ENCODE data around the gene ELMOD1.
A peak's percentile ranks its signal among the peaks of the same experiment; 100 is the strongest.

ELMOD1 gene

GRCh38 chr11:107702723-107703122 is 111.8 kb downstream of the ELMOD1 start:
- TF ChIP-seq ARNTL (CRISPR knock-in tag; IDR thresholded peaks at IDR 0.05; ENCODE audit: borderline replicate concordance, low read depth) (no peak), ZFP30 (CRISPR knock-in tag; IDR thresholded peaks at IDR 0.05) (no peak), ZNF565 (CRISPR knock-in tag; conservative IDR thresholded peaks at IDR 0.05; ENCODE audit: low read depth) (no peak), ZC3H10 (CRISPR knock-in tag; IDR thresholded peaks at IDR 0.05) (no peak), RARB (CRISPR knock-in tag; IDR thresholded peaks at IDR 0.05) (no peak), TSHZ2 (CRISPR knock-in tag; IDR thresholded peaks at IDR 0.05) (no peak), GLIS3 (CRISPR knock-in tag; IDR thresholded peaks at IDR 0.05) (no peak)
- no peak for ATAC-seq

DNA sequence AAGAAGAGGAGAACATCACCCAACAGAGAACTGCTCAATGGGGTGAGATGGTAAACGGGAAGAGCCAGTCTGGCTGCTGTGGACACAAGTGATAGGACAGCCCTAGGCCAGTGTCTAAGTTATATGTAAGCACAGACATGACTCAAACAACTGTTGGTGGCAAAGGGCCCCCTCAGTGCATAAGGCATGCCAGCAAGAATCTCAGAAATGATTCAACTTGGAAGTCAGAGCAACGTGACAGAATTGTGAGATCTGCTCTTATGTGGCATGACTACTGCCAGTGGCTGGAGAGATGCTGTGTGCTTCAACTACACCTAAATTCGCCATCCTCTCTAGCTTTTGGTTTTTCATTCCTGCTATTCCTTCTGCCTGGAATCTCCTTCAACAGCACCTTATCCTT is 113.5 kb downstream of the ELMOD1 start:
- peak; percentile 26; the same call in 2 of the 3 replicates for ATAC-seq
- TF ChIP-seq, protein P1, sequence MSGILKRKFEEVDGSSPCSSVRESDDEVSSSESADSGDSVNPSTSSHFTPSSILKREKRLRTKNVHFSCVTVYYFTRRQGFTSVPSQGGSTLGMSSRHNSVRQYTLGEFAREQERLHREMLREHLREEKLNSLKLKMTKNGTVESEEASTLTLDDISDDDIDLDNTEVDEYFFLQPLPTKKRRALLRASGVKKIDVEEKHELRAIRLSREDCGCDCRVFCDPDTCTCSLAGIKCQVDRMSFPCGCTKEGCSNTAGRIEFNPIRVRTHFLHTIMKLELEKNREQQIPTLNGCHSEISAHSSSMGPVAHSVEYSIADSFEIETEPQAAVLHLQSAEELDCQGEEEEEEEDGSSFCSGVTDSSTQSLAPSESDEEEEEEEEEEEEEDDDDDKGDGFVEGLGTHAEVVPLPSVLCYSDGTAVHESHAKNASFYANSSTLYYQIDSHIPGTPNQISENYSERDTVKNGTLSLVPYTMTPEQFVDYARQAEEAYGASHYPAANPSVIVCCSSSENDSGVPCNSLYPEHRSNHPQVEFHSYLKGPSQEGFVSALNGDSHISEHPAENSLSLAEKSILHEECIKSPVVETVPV (CRISPR knock-in tag; IDR thresholded peaks at IDR 0.05): no peak
- TF ChIP-seq CSDC2 (CRISPR knock-in tag; IDR thresholded peaks at IDR 0.05) (no peak), ZNF8 (CRISPR knock-in tag; IDR thresholded peaks at IDR 0.05) (no peak), TCF4 (CRISPR knock-in tag; IDR thresholded peaks at IDR 0.05; ENCODE audit: borderline replicate concordance) (no peak), ZC3H10 (CRISPR knock-in tag; IDR thresholded peaks at IDR 0.05) (no peak), ZFP30 (CRISPR knock-in tag; IDR thresholded peaks at IDR 0.05) (no peak), ESRRG (CRISPR knock-in tag; IDR thresholded peaks at IDR 0.05) (no peak), RARB (CRISPR knock-in tag; IDR thresholded peaks at IDR 0.05) (no peak), SNAI2 (CRISPR knock-in tag; IDR thresholded peaks at IDR 0.05) (no peak), BACH2 (CRISPR knock-in tag; IDR thresholded peaks at IDR 0.05; ENCODE audit: borderline replicate concordance) (no peak), OSR1 (CRISPR knock-in tag; IDR thresholded peaks at IDR 0.05) (no peak), ZNF565 (CRISPR knock-in tag; conservative IDR thresholded peaks at IDR 0.05; ENCODE audit: low read depth) (no peak), GLIS3 (CRISPR knock-in tag; IDR thresholded peaks at IDR 0.05) (no peak), ARNTL (CRISPR knock-in tag; IDR thresholded peaks at IDR 0.05; ENCODE audit: borderline replicate concordance, low read depth) (no peak), TOX (CRISPR knock-in tag; IDR thresholded peaks at IDR 0.05; ENCODE audit: borderline replicate concordance) (no peak), ISL1 (CRISPR knock-in tag; IDR thresholded peaks at IDR 0.05) (no peak), TSHZ2 (CRISPR knock-in tag; IDR thresholded peaks at IDR 0.05) (no peak), PPARA (CRISPR knock-in tag; IDR thresholded peaks at IDR 0.05; ENCODE audit: borderline replicate concordance) (no peak), CREB5 (CRISPR knock-in tag; IDR thresholded peaks at IDR 0.05; ENCODE audit: low read depth) (no peak)

DNA sequence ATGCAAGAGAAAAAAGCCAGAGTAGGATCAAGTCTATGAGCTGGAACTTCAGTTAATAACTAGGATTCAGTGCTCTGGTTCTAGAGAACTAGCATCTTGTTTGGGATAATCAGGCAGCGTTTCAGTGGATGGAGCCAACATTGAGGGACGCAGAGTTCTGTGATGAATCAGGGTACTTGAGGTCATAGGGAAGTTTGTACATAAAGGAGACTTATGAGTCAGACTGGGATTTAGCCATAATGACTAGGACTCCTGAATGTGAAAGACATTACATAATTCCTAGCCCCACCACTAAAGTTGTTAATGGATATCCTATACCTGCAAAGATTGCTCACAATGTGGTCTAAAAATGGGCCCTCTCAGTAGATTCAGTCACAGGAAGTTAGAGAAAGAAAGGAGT is 114.1 kb downstream of the ELMOD1 start:
- ATAC-seq: peak; percentile 81

More for the DNA sequence above, 114.1 kb downstream of the ELMOD1 start:
- TF ChIP-seq ZNF8 (CRISPR knock-in tag; IDR thresholded peaks at IDR 0.05) (no peak), OSR1 (CRISPR knock-in tag; IDR thresholded peaks at IDR 0.05) (no peak), ZFP30 (CRISPR knock-in tag; IDR thresholded peaks at IDR 0.05) (no peak), ISL1 (CRISPR knock-in tag; IDR thresholded peaks at IDR 0.05) (no peak), ZC3H10 (CRISPR knock-in tag; IDR thresholded peaks at IDR 0.05) (no peak), TSHZ2 (CRISPR knock-in tag; IDR thresholded peaks at IDR 0.05) (no peak), POU6F1 (CRISPR knock-in tag; IDR thresholded peaks at IDR 0.05; ENCODE audit: borderline replicate concordance, low read depth) (no peak), BACH2 (CRISPR knock-in tag; IDR thresholded peaks at IDR 0.05; ENCODE audit: borderline replicate concordance) (no peak), CSDC2 (CRISPR knock-in tag; IDR thresholded peaks at IDR 0.05) (no peak), SNAI2 (CRISPR knock-in tag; IDR thresholded peaks at IDR 0.05) (no peak), RARB (CRISPR knock-in tag; IDR thresholded peaks at IDR 0.05) (no peak), ESRRG (CRISPR knock-in tag; IDR thresholded peaks at IDR 0.05) (no peak), ZFP3 (CRISPR knock-in tag; IDR thresholded peaks at IDR 0.05) (no peak), ZNF565 (CRISPR knock-in tag; conservative IDR thresholded peaks at IDR 0.05; ENCODE audit: low read depth) (no peak), ZNF70 (CRISPR knock-in tag; IDR thresholded peaks at IDR 0.05) (no peak)
- TF ChIP-seq, protein P1 (CRISPR knock-in tag; IDR thresholded peaks at IDR 0.05): no peak
